GM19468 (cell line): ENCODE results near the gene LRRC74B.
"Not testable (repeated sequence)": the region's sequence is repeated elsewhere in the genome, so short reads cannot be mapped to it uniquely, and the experiment has no call there.

Source experiments
- ATAC-seq: cut with Tn5 transposase; IDR thresholded peaks from one replicate; pipeline ENCODE4 v1.9.1; 2021; ENCODE audit warnings: mild to moderate bottlenecking, moderate library complexity, moderate number of reproducible peaks; ENCODE audit not compliant: unreplicated experiment; ENCODE audit errors: extremely low read depth

LRRC74B gene

DNA sequence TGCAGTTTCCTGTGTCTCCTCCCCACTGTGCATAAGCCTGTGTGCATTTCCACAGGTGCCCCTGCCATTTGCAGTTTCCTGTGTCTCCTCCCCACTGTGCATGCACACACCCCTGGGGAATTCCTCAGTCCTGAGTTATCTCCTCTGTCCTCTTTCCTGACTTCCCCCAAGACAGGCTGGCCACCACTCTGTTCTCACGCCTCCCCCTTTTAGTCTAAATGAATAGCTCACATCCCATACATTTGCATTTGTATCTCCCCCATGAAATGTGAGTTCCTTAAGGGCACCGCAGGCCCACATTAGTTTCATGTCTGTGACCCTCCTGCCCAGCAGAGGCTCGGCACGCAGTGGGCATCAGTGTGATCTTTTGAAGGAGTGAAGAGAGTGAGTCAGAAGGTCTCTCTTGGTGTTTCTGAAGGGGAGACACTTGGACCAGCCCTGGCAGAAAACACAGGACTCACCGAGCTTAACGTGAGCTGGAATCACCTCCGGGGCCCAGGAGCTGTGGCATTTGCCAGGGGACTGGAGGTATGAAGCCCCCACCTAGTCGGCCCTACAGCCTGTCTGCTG lies 6.2 kb downstream of the LRRC74B start:
- no peak for ATAC-seq

- ATAC-seq = no peak
These were observed 7.1 kb downstream of the LRRC74B start for GRCh38 chr22:21052715-21053459.

DNA sequence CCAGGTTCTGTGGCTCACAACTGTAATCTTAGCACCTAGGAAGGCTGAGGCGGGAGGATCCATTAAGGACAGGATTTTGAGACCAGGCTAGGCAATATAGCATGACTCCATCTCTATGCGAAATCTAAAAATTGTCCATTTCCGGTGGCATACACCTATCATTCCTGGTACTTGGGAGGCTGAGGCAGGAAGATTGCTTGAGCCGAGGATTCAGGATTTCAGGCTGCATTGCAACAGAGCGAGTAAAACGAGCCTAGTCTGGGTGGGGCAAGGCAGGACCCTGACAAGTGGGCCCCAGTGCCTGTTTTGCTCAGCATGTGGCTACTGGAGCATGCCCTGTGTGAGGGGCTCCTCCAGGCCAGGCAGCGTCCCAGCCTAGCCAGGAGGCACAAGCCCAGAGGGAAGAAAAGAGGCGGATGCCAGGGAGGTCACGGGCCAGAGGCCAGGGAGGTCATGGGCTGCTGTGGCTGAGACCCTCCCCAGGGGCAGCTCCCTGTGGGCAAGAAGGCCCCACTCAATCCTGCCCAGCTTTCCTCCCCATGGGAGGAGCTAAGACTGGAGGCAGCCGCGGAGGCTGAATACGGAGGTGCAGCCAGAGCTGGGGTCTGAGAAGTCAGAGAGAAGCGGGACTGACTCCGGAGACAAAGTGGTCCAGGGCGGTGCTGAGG lies 8.4 kb downstream of the LRRC74B start:
- ATAC-seq = no peak

DNA sequence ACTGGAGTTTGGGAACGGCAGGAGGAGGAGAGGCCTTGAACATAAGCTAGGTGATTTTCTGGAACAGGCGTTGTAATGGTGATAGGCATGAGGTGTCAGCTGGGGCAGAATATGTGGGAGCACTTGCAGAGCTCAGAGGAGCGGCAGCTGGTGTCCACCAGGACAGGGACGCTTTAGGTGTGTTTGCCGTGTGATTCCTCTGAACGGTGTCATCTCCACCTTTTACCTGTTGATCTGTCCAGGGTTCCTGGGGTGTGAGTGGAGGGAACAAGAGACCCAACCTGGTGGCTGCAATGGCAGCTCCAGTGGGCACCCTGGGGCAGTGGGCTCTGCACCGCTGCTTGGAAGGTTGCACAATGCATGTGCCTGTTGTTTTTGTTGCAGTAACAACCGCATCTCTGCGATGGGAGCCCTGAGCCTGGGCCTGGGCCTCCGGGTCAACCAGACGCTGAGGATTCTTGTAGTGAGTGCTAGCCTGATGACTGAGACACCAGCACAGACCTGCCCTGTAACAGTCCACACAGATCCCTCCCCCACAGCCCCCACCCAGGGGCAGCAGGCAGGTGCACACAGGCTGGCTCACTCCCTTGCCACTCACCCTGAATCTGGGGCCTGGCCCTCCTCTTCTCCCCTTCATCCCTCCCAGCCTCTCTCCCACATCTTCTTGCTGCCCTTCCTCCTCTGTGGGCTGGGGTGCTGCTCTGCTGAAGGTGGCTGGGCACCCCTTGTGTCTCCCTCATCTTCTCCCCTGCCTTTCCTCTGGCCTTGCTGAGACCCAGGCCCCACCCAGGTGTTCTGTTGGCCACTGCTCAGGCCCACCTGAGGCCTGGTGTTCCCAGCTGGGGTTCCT lies 9.2 kb downstream of the LRRC74B start:
- no peak for ATAC-seq

GRCh38 chr22:21055564-21055834 lies 9.8 kb downstream of the LRRC74B start:
- ATAC-seq = no peak

DNA sequence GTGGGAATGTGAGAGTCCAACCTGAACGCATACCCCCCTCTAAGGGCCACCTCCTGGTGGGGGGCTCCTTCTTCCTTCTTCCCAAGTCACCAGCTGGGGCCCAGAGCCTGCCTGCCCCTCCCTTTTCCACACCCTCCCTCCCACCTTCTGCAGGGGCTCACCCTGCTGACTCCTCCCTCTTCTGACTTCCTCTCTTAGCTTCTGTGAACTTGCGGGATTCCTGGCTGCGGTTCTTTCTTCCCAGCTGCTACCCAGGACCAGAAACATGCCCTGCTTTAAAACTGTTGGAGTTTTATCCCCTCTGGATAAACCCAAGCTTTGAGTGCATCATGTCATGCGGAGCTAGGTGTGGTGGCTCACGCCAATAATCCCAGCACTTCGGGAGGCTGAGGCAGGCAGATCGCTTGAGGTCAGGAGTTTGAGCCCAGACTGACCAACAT lies 10.2 kb downstream of the LRRC74B start:
- no peak for ATAC-seq

- not testable (repeated sequence) for ATAC-seq
These were observed 14.6 kb downstream of the LRRC74B start for GRCh38 chr22:21060363-21060762.

DNA sequence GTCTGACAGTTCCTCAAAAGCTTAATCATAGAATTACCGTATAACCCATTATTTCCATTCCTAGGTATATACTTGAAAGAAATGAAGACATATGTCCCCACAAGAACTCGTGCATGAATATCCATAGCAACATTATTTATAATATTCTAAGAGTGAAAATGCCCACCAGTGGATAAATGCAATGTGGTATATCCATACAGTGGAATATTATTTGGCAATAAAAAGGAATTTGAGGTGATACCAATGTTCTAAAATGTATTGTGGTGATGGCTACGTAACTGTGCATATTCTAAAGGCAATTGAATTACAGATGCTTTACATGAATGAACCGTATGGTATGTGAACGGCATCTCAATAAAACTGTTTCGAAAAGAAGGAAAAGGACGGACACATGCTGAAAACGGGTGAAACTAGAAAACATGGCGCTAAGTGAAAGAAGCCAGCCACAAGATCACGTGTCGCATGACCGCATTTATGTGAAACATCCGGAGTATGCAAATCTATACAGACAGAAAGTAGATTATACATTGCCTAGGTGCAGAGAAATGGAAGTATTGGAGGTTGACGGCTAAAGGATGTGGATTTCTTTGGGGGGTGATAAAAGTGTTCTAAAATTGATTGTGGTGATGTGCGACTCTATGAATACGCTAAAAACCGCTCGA lies 16.0 kb downstream of the LRRC74B start:
- not testable (repeated sequence) for ATAC-seq

GRCh38 chr22:21064425-21064824 lies 18.7 kb downstream of the LRRC74B start:
- ATAC-seq = not testable (repeated sequence)

DNA sequence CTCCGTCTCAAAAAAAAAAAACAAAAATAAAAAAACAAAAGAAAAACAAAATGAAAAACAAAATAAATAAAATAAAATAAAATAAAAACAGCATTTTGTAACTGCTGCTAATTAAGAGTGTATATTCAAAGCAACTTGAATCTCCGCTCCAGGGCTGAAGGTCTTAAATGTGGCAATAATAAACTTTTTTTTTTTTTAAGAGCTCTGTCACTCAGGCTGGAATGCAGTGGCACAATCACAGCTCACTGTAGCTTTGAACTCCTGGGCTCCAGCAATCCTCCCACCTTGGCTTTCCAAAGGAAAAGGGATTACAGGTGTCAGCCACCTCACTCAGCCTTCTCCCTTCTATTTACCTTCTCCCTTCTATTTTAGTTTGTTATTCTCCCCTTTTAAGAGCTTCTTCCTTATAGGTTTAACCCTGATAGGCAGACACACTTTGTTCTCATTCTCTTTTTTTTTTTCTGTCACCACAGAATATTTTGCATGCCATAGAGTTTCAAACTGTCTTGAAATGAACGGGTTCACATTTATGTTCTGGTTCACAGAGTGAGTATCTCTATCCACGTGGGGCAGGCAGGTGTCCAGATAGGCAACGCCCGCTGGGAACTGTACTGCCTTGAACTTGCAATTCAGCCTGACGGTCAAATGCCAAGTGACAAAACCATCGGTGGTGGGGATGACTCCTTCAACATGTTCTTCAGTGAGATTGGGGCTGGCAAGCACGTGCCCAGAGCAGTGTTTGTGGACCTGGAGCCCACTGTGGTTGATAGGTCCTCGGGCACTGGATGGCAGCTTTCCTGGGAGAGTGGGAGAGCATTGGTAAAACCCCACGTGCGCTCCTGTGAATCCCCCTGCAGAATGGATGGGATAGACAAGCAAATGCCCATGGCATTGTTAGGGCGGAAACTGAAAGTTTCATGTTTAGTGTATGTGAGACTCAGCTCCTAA lies 19.4 kb downstream of the LRRC74B start:
- ATAC-seq = no peak

- no peak for ATAC-seq
These were observed 21.5 kb downstream of the LRRC74B start for GRCh38 chr22:21067075-21067900.

DNA sequence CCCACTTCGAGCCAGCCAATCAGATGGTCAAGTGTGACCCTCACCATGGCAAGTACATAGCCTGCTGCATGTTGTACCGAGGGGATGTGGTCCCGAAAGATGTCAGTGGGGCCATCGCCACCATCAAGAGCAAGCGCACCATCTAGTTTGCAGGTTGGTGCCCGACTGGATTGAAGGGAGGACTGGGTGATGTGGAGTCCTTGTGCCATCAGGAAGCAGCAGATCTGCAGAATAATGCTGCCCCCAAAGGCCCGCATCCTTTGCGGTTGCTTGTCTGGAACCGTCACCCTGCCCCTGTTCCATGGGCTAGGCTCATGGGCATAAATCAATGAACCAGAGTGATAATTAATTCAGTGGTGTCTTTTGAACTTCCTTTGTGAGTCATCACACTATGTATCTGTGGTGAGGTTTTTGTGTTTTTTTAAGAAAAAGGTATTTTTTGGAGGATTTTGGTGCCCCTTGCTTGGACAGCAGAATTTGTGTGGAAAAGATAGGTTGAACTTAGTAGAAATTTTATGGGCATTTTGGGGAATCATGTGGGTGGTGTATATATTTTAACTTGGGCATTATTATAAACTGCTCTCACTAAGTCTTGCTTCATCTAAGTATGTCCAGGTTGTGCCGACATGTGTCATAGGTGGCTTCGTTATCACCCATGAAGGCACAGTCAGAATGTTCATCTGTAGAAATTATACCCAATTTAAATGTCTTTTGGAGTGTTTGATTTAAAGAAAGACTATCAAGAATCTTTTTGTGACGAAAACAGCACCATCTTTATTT lies 22.3 kb downstream of the LRRC74B start:
- no peak for ATAC-seq

- no peak for ATAC-seq
These were observed 23.0 kb downstream of the LRRC74B start for GRCh38 chr22:21068681-21069276.

DNA sequence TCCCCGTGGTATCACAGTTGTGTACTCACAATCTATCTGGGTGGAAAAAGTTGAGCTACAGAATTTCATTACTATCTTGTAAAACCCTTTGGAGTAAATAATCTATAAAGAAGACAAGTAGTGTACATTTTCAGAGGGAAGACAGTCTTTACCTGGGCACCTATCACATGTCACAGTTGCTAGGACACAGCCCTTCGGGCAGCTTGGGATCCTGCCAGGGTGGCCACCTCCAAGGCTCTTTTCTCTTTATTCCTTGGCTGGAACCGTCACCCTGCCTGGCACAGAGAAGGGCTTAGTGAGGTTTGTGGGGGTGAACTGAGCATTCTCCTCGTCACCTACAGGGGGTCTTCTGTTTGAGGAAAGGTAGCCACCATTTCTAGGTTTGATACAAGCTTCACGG lies 23.6 kb downstream of the LRRC74B start:
- ATAC-seq = no peak

DNA sequence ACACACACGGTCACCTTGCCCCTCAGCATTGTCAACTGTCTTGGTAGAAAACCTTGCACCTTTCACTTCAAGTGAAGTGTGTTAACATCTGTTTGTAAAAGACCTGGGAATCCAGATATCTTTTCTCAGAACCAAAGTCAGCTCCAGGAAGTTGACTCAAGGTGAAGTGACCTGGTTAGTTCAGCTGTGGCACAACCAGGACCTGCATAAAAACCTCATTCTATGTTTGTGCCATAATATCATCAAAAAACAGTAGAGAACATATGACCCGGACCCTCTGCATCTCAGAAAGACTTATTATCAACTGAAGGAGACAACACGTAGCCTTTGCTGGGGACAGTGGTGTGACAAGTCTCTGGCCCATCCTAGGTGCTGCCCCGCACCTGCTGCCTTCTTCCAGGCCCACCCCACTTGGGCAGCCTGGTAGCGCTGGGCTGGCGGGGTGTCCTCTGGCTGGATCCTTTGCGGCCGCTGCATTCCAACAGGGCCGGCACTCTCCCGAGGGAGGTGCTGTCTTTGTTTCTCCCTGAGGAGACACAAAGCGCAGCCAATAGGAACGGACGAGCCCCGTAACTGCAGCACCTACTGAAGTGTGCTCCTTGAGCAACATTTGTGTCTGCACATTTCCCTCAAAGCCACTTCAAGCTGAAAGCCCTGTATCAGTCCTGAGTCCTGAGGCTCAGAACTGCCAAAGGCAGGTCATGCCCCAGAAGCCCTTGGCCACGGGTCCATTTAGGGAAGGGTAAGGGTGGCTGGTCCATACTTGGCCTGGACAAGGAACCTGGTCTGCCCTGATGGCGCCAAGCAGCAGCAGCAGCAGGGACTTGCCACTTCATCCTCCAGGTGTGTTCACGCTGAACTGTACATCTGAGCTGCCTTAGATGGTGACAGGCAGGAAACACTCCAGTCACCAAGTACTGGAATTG lies 25.2 kb downstream of the LRRC74B start:
- ATAC-seq = no peak

DNA sequence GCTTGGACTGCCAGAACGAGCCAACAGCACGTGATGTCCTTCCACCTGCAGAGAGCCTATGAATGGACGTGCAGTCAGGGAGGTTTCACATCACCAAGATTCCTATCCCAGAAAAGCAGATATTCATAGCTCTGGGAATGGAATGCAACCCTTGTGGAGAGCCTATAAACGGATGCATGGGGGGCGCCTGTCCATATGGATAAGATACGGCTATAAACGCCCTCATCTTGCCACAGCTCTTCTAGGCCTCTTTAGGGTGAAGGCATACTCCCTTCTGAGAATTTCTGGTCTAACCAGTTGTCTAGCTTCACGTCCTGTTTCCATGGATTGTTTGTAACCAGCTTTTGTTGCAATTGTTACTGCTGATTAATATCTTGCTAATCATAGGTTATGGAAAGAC lies 26.1 kb downstream of the LRRC74B start:
- ATAC-seq = not testable (repeated sequence)
